NCI-H1417 treated with DMSO at 0.1 percent for 48 hours (cell line): ENCODE measurements around the gene EFCC1.
"Not testable (repeated sequence)": the region's sequence is repeated elsewhere in the genome, so short reads cannot be mapped to it uniquely, and the experiment has no call there.

Source experiments
- DNase-seq: peaks from one replicate; lab custom pipeline; 2025; lab: John Stamatoyannopoulos, UW

The EFCC1 gene

DNA sequence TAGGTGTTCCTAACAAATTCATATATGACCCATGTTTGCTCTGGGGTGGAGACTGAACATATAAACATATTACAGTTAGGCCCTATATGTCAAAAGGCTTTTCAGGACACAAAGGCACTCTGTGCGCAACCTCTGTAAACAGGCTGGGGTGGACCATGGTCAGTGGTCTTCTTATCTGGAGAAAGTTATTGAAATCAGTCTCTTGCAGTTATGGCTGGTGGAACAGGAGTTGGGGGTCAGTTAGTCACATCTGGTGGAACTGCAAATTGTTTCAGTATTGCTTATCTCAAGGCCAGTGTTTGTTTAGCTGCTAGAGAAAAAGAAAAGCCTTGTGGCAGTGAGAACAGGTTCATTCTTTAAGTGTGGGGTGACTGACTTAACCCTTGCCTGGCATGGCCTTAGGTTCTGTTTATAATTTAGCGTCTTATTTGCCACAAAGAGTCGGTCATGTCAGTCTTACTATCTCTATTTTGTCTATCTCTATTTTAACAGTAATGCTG, 53.6 kb downstream of the EFCC1 start:
- no peak for DNase-seq

DNA sequence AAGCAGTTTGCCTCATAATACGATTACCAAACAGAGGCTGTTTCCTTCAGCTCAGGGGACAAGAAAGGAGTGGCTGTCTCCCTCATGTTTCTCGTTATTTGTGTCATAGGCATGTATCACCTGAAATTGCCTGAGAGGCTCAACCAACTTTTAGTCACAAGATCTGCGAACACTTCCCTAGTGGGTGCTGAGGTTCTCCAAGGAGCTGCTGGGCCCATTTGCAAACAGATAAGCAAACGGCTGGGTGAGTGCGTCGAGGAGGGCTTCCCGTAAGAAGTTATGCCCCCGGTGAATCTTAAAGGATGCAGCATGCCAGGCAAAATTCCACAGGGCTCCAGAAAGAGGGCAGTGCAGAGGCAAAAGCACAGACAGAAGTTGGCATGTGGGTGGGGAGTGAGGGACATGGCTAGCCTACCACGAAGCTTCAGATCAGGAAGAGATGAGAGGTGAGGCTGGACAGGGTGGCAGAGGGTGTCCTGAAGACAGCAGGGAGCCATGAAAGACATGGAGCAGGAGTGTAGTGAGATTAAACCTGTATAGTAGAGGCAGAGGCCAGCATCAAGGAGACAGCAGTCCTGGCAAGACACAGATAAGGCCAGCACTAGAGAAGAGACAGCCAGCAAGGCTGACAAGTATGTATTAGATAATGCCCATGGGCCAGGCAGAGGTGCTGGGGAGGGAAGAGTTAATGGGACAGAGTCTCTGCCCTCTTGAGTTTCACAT, 55.5 kb downstream of the EFCC1 start:
- no peak for DNase-seq

DNA sequence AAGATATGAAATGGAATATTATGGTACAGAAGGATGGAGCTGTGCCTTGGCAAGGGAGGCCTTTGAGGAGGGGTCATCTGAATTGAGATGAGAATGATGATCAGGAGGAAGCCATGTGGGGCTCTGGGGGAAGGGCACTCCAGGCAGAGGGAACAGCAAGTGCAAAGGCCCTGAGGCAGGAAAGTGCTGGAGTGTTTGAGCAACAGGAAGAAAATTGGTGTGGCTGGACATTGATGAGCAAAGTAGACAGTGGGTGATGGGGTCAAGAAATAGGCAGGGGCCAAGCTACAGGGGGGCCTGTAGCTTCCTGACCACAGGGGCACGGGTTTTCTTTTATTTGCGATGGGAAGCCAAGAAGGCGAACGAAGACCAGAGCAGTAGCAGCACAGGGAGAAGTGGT, 56.1 kb downstream of the EFCC1 start:
- DNase-seq, result no peak

DNA sequence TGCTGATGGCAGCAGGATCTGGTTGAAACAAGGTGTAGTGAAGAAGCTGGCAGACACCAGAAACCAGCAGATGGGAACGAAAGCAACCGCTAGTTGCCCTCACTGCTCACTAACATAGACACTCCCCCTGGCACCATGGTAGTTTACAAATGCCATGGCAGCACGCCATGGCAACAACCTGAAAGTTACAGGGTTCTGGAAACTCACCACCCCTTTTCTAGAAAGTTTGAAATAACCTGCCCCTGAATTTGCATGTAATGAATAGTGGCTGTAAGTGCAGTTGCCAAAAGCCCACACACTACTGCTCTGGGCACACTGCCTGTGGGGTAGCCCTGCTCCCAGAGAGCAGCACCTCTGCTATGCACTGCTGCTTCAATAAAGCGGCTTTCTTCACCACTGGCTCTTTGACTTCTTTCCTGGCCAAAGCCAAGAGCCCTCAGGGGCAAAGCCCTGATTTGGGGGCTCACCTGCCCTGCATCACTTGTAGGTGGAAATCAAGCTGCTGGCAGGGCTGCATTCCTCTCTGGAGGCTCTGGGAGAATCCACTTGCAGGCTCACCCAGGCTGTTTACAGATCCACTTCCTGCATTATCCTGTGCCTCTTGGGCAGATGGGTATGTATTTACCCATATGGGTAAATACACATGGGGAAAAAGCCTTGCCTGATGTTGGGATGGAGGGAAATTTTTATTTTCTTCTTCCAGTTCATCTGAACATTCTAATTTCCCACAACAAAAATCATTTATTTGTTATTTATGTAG, 57.5 kb downstream of the EFCC1 start:
- DNase-seq, result no peak

DNA sequence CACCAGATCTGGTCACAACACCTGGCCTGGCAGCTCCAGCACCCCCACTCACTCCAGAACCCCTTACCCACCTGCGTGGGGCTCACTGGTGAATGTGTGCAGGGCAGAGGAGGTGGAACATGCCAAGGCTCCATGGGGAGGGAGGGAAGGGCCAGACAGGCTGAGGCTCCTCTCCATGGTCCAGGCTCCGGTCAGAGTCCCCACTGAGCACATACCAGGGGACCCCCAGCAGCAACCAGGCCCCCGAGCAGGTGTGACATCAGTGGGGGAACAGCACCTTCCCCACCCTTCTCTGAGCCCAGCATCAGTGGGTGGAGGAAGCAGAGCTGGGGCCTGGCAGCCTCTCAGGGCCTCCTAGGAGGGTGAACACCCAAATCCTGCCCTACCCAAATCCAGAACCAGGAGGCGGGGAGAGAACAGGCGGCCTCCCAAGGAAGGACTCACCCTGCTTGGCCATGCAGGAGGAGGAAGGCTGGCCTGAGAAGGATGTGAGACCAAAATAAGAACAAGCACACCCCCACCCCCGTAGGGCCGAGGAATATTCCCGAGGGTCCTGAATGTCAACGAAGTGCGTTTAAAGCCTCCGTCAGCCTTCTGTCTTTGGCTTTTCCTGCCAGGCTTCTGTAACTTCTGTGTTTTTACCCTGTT, 58.3 kb downstream of the EFCC1 start:
- no peak for DNase-seq

DNA sequence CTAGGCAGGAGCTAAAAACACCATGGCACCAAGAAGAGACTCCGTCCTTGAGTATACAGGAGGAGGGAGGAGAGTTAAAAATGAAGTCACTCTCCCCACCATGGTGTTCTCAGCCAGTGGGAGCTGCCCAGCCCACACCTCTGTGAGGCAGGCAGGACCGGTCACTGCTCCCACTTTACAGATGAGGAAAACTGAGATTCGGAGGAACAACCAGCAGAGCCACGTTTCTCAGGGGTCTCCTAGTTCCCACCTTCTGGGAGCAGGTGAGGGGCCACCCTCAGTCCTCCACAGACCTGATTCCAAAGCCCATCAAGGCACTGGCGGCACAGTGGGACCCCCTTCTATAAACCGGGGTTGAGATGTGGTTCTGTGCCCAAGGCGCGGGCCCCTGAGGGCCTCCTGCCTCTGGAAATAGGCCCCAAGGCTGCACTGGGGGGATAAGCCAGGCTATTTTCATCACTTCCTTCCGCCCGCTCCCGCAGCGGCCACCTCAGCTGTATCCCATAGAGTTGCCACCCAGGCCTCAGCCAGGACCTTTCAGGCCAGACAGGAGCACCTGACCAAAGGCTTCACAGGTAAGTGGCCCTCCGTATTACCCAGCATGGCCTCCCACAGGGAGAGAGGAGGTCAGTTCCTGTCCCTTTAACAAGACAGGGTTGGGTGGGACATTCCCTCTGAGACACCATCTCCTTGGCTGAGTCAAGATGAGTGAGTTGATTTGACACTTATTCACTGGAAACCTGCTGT, 59.3 kb downstream of the EFCC1 start, which contains the start of gene GP9:
Gene GP9, plus strand, starts transcription at position 504 of the 747 bp plus-strand sequence. CDS start 961 bp downstream, outside the sequence.
- no peak for DNase-seq

DNA sequence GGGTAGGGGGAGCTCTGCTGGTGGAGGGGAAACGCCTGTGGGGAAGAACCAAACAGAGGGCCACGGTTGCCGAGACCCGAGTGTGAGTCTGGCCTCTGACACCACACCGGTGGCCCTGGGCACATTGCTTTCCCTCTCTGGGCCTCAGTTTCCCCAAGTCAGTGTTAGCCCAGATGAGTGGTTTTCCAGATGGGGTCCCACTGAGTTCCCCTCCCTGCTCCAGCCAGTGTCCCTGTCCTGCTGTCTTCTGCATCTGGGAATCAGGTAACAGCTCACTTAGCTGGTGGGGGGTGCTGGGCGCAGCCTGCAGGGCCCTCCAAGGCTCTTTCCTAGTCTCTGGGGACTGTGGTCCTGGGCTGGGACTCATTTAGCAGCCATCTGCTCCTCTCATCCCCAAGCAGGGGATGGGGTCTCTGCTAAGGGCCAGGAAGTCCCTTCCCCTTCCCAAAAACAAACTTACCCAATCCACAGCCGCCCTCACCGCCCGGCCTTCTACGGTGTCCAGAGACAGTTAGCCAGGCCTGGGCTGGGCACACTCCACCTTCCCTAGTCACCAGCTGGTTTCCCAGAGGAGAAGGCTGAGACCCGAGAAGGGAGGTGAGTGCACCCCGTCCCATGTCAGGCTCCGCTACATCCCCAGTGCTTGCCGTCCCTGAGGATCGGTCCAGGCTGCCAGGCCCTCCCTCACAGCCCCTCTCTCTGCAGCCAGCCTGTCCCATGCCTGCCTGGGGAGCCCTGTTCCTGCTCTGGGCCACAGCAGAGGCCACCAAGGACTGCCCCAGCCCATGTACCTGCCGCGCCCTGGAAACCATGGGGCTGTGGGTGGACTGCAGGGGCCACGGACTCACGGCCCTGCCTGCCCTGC, 60.2 kb downstream of the EFCC1 start:
- no peak for DNase-seq

DNA sequence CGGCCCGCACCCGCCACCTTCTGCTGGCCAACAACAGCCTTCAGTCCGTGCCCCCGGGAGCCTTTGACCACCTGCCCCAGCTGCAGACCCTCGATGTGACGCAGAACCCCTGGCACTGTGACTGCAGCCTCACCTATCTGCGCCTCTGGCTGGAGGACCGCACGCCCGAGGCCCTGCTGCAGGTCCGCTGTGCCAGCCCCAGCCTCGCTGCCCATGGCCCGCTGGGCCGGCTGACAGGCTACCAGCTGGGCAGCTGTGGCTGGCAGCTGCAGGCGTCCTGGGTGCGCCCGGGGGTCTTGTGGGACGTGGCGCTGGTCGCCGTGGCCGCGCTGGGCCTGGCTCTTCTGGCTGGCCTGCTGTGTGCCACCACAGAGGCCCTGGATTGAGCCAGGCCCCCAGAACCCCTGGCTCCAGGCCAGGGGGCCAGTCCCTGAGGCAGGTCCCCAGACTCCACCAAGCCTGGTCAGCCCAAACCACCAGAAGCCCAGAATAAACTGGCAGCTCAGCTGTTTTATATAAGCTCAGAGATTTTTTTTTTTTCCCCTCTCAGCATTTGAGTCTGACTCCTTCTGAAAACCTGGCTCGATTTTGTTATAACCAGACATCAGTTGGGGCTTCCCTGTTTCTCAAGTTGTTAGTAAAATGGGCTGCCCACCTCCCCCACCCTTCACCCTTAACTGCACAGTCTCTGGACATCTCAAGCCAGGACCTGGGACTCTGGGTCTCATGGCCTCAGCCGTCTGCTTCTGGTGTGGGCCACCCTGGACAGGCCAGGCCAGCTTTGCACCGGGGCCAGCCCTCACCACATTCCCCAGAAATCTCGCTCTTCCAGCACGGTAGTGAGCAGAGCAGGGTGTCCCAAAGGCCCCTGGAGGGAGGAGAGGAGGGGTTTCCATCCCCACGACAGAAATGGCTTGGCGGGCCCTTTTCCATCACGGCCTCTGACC, 61.1 kb downstream of the EFCC1 start:
- DNase-seq, result no peak

DNA sequence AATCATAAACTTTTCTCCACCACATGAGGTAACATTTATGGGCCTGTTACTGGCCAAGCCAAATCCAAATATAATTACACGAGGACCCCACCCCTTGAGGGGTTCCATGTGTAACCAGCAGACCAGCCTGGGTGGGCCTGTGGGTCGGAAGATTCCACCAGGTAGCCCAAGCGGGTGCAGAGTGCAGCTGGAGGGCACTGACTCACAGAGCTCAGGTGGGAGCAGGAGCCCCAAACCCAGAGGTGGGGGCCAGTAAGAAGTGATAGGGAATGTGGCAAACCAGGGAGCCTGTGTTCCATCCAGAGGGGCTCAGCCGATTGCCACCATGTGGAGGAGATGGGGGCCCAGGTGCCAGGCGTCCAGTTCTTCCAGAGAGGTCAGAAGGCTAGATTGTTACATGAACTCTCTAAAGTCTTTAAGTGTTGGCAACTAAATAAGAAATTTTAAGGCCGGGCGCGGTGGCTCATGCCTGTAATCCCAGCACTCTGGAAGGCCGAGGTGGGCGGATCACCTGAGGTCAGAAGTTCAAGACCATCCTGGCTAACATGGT, 62.1 kb downstream of the EFCC1 start:
- no peak for DNase-seq

DNA sequence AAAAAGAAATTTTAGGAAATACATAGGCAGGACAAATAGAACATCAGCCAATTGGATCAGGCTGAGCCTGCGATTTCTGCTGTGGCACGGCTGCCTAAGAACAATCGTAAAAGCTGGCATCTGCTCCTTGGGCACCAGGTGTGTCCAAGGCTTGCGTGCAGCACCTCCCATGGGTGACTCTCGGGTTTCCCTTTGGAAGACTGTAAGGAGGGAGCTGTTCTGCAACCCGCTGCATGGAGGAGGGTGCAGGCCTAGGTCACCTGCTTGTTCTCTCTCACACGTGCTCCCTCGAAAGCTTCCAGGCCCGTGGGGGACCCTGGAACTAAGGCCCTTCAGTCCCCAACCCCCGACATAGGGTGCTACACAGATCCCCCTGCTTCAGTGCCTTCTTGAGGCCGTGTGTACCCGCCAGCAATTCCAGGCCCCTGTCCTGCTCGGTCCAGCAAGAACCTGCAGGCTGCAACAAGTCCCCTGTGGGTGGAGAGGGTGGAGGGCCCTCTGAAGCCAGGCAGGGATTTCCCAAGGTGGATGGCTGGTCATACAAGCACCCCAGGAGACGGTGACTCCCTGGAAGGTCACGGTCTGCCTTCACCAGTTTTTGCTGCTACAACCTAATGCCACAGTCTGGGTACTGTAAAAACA, 62.9 kb downstream of the EFCC1 start:
- DNase-seq, result no peak

DNA sequence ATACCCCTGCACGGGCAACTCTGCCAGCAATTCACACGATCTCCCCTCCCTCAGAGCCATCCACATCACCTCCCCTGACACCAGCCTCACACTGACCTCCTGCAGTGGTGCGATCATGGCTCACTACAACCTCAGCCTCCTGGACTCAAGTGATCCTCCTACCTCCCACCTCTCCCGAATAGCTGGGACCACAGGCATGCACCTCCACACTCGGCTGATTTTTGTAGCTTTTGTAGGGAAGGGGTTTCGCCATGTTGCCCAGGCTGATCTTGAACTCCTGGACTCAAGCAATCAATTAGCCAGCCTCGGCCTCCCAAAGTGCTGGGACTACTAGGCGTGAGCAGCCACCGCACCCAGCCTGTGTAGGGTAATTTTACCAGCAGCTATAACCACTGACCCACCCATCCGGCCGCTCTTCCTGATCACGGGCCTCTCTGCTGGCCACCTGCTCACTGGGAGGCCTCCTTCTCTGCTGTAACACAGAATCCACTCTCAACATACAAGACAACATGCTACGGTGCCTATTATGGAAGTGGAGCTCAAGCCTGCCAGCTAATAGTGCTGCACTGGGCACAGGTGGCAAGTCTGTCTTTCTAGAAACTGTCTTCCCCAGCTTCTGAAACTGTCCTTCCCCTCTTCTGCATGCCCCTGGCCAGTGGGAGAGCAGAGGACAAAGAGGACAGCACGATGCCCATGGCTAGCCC, 64.1 kb downstream of the EFCC1 start:
- no peak for DNase-seq

DNA sequence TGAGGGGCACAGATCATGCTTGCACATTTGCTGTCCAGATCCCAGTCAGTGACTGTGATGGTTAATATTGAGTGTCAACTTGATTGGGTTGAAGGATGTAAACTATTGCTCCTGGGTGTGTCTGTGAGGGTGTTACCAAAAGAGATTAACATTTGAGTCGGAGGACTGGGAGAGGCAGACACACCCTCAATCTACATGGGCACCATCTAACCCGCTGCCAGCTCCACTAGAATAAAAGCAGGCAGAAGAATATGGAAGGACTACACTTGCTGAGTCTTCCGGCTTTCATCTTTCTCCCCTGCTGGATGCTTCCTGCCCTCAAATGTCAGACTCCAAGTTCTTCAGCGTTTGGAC, 64.6 kb downstream of the EFCC1 start:
- DNase-seq, result no peak

DNA sequence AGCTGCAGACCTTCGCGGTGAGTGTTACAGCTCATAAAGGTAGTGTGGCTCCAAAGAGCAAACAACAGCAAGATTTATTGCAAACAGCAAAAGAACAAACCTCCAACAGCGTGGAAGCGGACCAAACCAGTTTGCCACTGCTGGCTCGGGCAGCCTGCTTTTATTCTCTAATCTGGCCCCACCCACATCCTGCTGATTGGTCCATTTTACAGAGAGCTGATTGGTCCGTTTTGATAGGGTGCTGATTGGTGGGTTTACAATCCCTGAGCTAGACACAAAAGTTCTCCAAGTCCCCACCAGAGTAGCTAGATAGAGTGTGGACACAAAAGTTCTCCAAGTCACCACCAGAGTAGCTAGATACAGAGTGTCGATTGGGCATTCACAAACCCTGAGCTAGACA, 66.6 kb downstream of the EFCC1 start:
- DNase-seq, result not testable (repeated sequence)

DNA sequence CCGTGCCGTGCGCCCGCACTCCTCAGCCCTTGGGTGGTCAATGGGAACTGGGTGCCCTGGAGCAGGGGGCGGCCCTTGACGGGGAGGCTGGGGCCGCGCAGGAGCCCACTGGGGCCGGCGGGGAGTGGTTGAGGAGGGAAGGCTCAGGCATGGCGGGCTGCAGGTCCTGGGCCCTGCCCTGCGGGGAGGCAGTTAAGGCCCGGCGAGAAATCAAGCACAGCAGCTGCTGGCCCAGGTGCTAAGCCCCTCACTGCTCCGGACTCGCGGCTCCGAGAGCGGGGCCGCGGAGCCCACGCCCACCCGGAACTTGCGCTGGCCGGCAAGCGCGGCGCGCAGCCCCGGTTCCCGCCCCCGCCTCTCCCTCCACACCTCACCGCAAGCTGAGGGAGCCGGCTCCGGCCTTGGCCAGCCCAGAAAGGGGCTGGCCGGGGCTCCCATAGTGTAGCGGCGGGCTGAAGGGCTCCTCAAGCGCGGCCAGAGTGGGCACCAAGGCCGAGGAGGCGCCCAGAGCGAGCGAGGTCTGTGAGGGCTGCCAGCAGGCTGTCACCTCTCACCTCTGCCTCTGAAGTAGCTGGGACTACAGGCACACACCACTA, 67.3 kb downstream of the EFCC1 start:
- DNase-seq, result no peak

DNA sequence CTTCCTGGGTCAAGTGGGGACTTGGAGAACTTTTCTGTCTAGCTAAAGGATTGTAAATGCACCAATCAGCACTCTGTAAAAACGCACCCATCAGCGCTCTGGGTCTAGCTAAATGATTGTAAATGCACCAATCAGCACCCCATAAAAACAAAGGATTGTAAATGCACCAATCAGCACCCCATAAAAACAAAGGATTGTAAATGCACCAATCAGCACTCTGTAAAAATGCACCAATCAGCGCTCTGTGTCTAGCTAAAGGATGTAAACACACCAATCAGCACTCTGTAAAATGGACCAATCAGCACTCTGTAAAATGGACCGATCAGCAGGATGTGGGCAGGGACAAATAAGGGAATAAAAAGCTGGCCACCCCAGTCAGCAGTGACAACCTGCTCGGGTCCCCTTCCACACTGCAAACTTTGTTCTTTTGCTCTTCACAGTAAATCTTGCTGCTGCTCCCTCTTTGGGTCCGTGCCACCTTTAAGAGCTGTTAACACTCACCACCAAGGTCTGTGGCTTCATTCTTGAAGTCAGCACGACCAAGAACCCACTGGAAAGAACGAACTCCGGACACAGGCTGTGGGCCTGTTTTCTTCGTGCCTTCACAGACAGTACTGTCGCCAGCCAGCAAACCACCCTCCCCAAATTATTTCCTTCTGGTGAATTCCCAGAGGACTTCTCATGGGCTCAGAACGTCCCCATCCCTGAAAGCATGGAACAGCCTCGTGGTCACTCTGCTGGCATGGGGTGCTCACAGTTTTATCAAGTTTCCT, 68.4 kb downstream of the EFCC1 start:
- not testable (repeated sequence) for DNase-seq

DNA sequence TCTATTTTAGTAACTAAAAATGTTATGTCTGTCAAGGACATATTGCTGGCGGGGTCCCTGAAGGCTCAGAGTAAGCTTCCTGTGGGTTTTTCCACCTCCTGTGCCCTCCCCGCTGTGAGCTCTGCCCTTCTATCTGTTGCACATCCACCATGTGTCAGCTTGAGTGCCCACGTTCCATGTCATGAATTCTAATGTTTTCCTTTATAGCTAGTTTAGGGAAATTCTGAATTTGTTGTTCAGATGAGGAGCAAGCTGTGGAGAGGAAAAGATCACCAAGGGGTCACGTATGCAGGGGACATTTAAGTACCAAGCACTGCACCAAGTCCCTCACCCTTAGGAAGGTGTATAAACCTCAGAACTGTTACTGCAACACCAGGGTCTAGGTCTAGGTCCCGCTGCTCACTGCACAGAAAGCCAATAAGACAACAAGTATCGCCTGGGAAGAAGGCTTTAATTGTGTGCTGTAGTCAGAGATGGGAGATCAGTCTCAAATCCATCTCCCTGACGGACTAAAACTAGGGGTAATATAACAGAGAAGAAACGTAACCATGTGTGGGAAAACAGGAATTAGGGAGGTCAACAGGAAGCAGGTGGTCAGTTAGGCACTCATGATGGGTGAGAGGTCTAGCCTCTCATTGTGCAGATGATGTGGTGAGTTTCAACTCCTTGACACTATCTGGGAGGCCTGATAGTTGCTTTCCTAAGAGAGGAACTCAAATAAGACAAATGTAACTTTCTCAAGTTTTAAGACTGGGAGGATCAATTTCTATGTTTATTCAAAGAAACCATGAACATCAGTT, 69.2 kb downstream of the EFCC1 start:
- no peak for DNase-seq

DNA sequence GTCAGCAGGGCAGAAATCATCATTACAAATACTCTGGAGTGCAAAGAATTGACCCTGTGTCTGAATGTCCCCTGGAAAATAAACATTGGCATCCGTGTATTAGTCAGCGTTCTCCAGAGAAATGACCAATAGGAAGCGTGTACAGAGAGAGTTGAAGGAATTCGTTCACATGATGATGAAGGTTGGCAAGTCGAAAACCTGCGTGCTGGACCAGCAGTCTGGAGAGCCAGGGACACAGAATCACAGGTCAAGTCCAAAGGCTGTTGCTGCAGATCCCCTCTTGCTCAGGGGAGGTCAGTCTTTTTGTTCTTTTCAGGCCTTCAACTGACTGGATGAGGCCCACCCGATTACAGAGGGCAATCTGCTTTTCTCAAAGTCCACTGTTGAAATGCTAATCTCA, 76.1 kb downstream of the EFCC1 start:
- DNase-seq, result no peak
